ENCODE data around the gene DCXR.
A peak's percentile ranks its signal among the peaks of the same experiment; 100 is the strongest.

DCXR gene

DNA sequence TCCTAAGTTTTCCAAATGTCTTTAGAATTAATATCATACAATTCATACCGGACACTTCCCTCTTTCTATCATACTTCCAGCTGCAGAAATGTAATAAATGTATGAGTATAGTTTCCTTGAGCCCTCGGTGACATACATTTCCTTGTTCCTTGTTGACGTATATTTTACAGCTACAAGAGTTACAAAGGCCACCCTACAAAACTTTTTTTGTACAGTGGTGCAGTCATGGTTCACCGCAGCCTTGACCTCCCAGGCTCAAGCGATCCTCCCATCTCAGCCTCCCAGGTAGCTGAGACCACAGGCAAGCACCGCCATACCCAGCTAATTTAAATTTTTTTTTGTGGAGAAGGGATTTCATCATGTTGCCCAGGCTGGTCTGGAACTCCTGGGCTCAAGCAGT, 35.3 kb upstream of the DCXR start:
- DNase-seq: no peak

GRCh38 chr17:82070611-82071010, 33.1 kb upstream of the DCXR start:
- no peak for DNase-seq

DNA sequence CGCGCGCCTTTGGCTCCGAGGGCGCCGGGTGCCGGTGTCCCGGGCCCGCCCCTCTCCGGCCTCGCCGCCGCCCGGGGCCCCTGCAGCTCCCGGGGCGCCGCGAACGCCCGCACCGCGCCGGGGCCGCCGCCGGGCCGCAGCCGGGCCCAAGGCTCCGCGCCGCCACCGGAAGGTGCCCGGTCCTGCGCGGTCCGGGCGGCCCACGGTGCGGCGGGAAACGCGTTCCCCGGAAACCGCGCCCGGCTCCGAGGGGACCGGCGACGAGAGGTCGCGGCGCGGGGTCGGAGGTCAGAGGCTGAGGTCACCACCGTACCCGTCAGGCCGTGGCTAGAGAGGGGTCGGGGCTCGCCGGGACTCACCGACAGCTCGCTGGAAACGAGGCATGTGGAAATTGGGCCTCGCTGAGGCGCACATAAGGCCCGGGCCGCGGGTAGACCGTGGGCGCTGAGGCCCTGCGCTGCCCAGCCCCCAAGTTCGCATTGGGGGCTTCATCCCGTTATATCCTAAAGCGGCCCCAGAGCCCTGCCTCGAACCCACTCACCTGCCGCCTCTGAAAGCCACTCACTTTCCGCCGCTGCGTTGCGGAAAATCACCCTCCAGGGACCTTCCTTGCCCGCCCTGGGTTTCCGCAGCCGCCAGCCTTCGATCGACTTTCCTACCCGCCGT, 28.3 kb upstream of the DCXR start, which contains the start of gene DUS1L:
TSS of gene DUS1L (minus strand) at position 167 of the 666 bp plus-strand sequence. CDS start 745 bp downstream, outside the sequence.
- DNase-seq: peak; percentile 72

DNA sequence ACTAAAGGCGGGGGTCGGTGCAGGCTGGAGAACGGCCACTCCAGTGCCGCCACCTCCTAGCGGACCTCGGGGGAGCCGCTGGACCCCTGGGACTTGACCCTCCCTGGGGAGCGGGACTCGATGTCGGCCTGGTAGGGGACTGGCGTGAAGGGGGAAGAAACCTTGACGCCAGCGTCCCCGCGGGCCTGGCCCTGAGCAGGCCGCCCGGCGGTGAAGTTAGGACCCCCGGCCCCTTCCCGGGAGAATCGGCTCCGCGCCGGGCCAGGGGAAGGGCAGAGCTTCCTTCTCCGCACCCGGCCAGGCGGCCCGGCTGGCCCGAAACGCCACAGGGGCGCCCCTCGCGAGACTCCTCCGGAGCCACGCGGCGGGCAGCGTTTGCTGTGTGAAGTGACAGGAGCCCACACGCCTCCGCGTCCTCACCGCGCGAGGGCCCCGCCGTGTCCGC, 27.7 kb upstream of the DCXR start:
- no peak for DNase-seq

- DNase-seq: no peak
These were observed 27.1 kb upstream of the DCXR start for GRCh38 chr17:82064433-82065192.

DNA sequence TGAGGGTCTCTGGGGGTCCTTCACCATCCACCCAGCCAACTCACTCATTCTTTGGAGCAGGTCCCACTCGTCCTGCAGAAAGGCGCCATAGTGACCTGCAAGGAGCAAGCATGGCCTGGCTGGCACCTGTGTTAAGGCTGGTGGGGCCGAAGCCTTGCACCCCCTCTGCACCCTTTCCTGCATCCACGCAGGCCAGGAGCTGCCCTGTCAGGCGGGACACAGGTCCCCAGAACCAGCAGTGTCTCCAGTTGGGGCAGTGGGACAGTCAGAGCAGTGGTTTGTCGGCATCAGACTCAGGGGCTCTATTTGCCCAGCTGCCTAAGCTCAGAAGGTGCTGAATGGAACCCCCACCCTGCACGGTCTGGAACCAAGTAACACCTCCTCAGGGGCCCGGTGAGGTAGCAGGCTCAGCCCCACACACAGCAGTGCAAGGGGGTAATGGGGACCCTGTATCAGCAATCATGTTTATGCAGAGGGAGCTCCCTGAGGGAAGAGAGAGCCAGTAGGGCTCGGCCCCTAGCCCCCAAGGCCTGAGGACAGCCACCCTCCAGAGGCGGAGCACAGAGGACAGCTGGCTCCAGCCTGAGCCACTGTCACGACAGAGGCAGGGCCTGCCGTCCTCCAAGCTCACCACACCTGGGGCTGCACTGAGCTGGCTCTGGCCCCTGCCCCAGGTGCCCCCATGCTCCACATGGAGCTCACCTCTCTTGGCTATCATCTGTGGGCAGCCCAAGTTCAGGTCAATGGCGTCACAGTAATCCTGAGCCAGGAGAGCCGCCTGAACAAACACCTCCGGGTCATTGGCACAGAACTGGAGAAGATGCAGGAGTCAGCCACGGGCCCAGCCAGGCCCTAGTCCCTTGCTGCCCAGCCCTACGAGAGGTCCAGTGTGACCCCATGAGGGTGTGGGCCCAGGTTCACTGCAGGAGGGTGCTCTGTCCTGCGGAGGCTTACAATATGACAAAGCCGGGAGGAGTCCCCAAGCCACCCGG, 26.2 kb upstream of the DCXR start:
- no peak for DNase-seq

GRCh38 chr17:82062984-82063368, 25.5 kb upstream of the DCXR start:
- DNase-seq: no peak

GRCh38 chr17:82062076-82062983, 24.8 kb upstream of the DCXR start:
- no peak for DNase-seq

GRCh38 chr17:82061047-82061925, 23.8 kb upstream of the DCXR start:
- no peak for DNase-seq

GRCh38 chr17:82060614-82061013, 23.1 kb upstream of the DCXR start:
- DNase-seq: no peak

DNA sequence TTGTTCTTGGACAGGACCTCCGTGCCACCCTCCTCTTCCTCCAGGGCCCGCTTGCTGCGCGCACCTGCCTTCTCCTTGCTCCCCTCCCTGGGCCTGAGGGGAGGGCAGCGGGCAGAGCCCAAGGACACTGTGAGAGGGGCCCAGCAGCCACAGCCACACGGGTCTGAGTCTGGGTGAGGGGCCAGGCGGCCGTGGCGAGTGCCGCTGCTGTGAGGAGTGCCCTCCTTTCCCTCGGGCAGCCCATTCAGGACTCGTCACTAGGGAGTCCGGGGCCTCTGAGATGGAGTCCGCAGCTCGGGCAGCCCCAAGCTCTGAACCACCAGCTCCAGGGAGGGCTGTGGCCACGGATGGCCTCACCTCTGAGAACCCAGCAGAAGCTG, 22.5 kb upstream of the DCXR start:
- DNase-seq: no peak

DNA sequence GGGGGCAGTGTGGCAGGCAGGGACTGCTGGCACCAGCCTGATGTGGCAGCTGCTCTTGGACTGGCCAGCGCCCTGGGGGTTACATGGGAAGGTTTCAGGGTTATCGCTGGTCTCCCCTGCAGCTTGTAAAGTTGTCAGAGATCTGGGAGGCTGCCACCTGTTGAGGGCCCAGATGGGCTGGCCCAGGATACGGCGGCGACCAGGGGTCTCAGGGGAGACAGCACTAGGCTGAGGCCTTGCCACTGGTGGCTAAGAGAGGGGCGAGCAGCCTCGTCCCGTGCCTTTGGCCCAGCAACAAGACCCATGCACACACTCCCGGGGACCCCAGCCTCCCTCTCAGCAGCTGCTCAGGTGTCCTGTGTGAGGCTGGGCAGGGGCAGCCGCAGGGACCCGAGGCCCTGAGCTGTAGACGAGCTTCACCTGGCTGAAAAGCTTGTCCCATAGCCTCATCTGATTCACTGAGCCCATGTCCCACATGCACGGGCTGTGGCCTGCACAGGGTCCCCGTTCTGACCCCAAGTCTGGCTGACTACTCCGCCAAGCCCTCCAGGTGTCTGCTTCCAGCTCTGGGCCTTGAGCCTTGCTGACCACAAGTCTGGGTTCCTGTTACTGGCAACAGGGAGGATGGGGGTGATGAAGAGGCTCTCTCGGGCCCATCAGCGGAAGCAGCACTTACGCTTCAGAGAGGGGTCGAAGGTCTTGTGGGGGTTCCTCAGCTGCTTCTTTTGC, 21.9 kb upstream of the DCXR start:
- no peak for DNase-seq

- no peak for DNase-seq
These were observed 21.4 kb upstream of the DCXR start for GRCh38 chr17:82058855-82059249.

DNA sequence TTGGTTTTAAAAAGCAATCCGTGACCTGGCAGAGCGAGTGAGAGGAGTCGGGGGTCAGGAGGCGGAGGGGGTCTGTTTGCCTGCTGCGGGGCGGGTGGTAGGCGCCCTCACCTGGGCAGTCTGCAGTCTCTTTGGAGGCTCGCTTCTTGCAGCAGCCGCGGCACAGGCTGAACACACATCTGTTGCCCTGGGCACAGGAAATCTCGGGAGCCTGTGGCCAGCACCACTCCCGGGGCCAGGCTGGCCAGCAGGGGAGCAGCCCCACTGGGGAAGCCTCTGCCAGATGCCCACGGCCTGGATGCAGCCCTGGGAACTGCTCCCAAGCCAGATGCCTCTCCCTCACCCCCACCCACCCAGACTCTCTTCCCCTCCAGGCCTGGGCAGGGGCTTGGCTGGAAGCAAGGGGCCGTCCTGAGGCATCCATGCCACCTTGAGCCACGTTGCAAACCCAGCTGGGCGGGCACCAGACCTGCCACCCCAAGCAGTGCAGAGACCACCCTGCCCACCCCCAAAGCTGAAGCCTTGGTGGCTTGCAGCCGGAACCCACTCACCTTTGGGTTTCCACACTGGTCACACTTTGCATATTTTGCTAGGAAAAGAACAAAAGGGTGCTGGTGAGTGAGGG, 20.8 kb upstream of the DCXR start:
- DNase-seq: no peak

DNA sequence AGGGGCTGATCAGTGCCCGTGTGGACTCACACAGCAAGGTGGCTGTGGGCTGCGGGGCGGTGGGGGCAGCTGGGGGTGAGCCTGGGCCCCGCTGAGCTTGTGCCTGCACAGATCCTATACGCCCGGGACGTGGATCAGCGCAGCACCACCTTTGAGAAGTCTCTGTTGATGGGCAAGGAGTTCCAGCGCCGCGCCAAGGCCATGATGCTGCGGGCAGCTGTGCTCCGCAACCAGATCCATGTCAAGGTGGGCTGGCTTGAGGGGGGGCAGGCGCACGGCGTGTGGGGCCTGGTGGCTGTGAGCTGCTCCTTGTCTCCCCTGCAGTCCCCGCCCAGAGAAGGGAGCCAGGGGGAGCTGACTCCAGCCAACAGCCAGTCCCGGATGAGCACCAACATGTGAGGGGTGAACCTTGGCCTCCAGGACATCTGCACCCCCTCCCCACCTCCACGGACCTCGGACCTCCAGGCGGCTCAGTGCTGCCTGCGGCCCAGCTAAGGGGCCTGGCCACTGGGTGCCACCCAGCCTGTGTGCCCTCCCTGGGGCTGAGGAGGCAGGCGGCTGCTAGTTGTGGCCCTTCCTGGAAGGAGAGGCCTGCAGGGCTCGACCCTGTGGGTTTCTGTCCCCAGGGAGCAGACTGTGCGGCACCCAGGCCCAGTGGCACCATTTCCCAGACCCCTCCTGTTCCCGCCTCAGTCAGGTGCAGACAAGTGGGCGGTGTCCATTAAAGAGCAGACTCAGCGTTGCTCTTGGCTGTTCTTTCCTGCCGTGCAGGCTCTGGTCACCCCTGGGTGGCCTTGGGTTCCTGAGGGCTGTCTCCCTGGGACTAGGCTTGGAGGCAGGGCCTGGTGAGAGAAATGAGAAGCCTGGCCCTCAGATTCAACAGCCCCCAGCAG, 19.5 kb upstream of the DCXR start:
- DNase-seq: no peak

DNA sequence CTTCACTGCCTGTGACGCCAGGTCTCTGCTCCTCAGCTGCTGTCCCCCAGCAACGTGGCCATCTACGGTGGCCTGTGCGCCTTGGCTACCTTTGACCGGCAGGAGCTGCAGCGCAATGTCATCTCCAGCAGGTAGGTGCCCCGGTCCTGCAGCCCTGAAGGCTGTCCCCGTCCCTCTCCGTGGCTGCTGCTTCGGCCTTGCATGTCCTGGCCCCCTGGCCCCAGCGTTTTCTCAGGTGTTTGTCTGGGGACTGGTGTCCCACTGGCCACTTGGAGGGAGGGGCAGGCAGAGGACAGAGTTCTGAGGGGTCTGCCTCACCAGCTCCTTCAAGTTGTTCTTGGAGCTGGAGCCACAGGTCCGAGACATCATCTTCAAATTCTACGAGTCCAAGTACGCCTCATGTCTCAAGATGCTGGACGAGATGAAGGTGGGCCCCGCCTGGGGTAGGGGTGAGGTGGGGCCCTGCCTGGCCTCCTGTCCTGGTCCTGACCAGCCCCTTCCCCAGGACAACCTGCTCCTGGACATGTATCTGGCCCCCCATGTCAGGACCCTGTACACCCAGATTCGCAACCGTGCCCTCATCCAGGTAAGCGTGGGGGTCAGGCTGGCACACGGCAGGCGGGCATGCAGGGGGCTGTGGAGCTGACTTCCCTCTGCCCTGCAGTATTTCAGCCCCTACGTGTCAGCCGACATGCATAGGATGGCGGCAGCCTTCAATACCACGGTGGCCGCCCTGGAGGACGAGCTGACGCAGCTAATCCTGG, 18.6 kb upstream of the DCXR start:
- no peak for DNase-seq

DNA sequence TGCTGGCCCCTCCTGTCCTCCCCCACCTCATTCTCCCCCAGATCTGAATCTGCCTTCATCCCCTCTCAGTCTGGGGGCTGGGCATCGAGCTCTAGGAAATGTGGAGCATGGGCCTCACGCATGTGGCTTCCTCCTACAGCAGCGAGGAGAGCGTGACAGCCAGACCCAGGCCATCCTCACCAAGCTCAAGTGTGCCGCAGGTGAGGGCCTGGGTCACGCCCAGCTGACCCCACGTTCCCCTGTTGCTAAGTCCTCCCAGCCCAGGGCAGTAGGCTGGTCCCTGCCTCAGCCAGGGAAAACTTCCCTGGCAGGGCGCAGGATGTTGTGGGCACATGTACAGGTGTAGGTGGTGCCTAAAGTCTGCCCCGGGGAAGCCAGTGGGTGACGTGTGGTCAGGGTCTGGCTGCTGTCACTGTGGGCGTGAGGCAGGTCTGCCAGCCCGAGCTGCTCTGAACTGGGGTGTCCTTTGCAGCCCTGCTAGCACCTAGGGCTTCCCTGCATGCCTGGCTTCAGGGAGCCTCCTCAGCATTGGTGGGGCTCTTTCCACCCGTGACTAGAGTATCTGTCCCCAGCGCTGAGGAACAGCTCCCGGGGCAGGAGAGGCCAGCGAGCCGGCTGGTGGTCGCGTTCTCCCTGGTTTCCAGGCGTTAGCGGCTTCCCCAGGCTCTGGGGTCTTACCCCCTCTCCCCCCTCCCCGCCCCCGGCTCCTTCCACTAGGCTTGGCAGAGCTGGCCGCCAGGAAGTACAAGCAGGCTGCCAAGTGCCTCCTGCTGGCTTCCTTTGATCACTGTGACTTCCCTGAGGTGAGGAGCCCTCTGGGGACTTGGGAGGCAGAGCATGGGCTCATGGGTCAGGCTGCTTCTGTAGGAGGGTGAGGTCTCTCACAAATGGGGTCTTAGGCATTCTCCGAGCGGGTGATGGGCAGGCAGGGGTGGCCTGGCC, 17.8 kb upstream of the DCXR start:
- no peak for DNase-seq

All from stimulated activated CD4-positive, alpha-beta T cell treated with anti-CD3 and anti-CD28 coated beads, Interleukin-4, amount 100 ng/mL, for 24 hours (primary cell).